Tibial nerve (tissue), 4 donors: ENCODE measurements around the gene LRRC3C. TPM values are rescaled to one million over a fixed set of nuclear protein-coding genes. Genes with fewer than 3 reads are reported as not detected.

ENCODE experiments used
- DNase-seq, 2 donors: peaks; one replicate each; pipeline ENCODE4 v3.0.0-alpha.2; 2019; ENCODE audit warnings: low spot score in 2 of 2
- H3K27ac ChIP-seq, 4 donors: fragments of 200-600 bp; sonication (generic) in 3 of 4; one replicate each; pipeline ENCODE4 v1.5.1; 2017 to 2019; ENCODE audit warnings: mild to moderate bottlenecking in 1 of 4
- H3K27me3 ChIP-seq, 2 donors: fragments of 200-600 bp; sonication (generic) in 1 of 2; one replicate each; pipeline versions ENCODE4 v1.5.1 to v1.6.0; 2017 to 2019
- H3K36me3 ChIP-seq, 3 donors: fragments of 200-600 bp; sonication (generic); one replicate each; pipeline ENCODE4 v1.5.1; 2018 to 2019
- H3K4me1 ChIP-seq, 4 donors: fragments of 200-600 bp; sonication (generic) in 3 of 4; one replicate each; pipeline ENCODE4 v1.5.1; 2017 to 2019
- H3K4me3 ChIP-seq, 4 donors: fragments of 200-600 bp; sonication (generic) in 3 of 4; one replicate each; pipeline ENCODE4 v1.5.1; 2017 to 2019; ENCODE audit warnings: mild to moderate bottlenecking in 1 of 4, moderate library complexity in 1 of 4
- H3K9me3 ChIP-seq, 4 donors: fragments of 200-600 bp; sonication (generic) in 3 of 4; one replicate each; pipeline ENCODE4 v1.5.1; 2017 to 2019
- EP300 ChIP-seq, 2 donors: sonication (generic); formaldehyde crosslinking; IDR thresholded peaks; one replicate each; pipeline ENCODE4 v1.6.1; 2017; ENCODE audit warnings: antibody characterized with exemption in 2 of 2, mild to moderate bottlenecking in 1 of 2
- POLR2A ChIP-seq, 2 donors: fragments of 450-650 bp; IDR thresholded peaks; one replicate each; pipeline ENCODE4 v1.6.1; 2017; ENCODE audit warnings: antibody characterized with exemption in 2 of 2, mild to moderate bottlenecking in 2 of 2, moderate library complexity in 2 of 2
- WGBS, 2 donors: methylation state at CpG; one replicate each; pipeline ENCODE4 v1.1.5; 2018; 5-methylcytosine and 5-hydroxymethylcytosine counted together
- total RNA-seq, 4 donors: library from RNA; depleted of rRNA; stranded (reverse); fragments of >200 nt; gene quantifications; one replicate each; pipeline ENCODE4 v1.1.0, GENCODE V29; 2016
- TF ChIP-seq, protein P1 (sequence below), 5 experiments: fragments of 200-600 bp in 3 of 5; fragments of 450-650 bp in 2 of 5; sonication (generic) in 3 of 5; IDR thresholded peaks; one replicate each; pipeline ENCODE4 v1.5.1; 2016 to 2019; ENCODE audit warnings: antibody characterized with exemption in 5 of 5, mild to moderate bottlenecking in 3 of 5, moderate library complexity in 2 of 5

The LRRC3C gene
- total RNA-seq, 4 donors from 2014 or later = not detected

DNA sequence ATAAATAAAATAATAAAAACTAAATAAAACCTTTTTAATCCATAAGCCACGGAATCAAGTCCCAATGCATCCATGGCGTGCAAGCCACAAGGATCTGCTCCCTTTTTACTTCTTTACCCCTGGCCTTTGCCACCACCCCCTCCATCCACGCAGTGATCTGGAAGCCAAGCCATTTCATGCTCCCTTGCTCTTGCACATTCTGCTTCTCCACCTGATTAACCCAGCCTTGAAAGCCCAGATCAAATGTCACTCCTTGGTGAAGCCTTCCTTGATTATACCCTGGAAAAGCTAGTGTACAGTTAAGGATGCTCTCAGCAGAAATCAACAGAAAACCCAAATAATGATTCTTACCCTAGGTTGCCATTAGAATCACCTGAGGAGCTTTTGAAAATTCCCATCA is 9.9 kb downstream of the LRRC3C start:
- 89 to 94% methylated on average over 3 of the region's 3 CpGs for WGBS, 2 donors
- no peaks in the 10 kb centered on the region for H3K4me1 ChIP-seq
- H3K9me3 ChIP-seq = no peaks in the 10 kb centered on the region
- TF ChIP-seq, protein P1, sequence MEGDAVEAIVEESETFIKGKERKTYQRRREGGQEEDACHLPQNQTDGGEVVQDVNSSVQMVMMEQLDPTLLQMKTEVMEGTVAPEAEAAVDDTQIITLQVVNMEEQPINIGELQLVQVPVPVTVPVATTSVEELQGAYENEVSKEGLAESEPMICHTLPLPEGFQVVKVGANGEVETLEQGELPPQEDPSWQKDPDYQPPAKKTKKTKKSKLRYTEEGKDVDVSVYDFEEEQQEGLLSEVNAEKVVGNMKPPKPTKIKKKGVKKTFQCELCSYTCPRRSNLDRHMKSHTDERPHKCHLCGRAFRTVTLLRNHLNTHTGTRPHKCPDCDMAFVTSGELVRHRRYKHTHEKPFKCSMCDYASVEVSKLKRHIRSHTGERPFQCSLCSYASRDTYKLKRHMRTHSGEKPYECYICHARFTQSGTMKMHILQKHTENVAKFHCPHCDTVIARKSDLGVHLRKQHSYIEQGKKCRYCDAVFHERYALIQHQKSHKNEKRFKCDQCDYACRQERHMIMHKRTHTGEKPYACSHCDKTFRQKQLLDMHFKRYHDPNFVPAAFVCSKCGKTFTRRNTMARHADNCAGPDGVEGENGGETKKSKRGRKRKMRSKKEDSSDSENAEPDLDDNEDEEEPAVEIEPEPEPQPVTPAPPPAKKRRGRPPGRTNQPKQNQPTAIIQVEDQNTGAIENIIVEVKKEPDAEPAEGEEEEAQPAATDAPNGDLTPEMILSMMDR (IDR thresholded peaks at IDR 0.05) = no peak
- no peak for DNase-seq
- H3K4me3 ChIP-seq = no peak overlapping the region
- no peak overlapping the region for H3K27ac ChIP-seq
- H3K36me3 ChIP-seq = no peaks in the 10 kb centered on the region
- H3K27me3 ChIP-seq = no peaks in the 10 kb centered on the region

- Histone ChIP-seq H3K27me3 (no peaks in the 10 kb centered on the region), H3K9me3 (no peaks in the 10 kb centered on the region), H3K4me3 (no peak overlapping the region), H3K36me3 (no peaks in the 10 kb centered on the region), H3K27ac (no peak overlapping the region), H3K4me1 (no peaks in the 10 kb centered on the region)
- TF ChIP-seq, protein P1 (IDR thresholded peaks at IDR 0.05) = no peak
- no peak for TF ChIP-seq EP300 (IDR thresholded peaks at IDR 0.05)
- no peak for TF ChIP-seq POLR2A (IDR thresholded peaks at IDR 0.05)
- 57 to 60% methylated on average over 8 of the region's 8 CpGs for WGBS, 2 donors
- DNase-seq = no peak
Observed at GRCh38 chr17:39938140-39938869, 10.8 kb downstream of the LRRC3C start.

GRCh38 chr17:39939106-39939505 is 11.6 kb downstream of the LRRC3C start:
- no peaks in the 10 kb centered on the region for H3K27me3 ChIP-seq
- 79 to 80% methylated on average over 3 of the region's 3 CpGs for WGBS, 2 donors
- TF ChIP-seq, protein P1 (IDR thresholded peaks at IDR 0.05) = no peak
- TF ChIP-seq EP300 (IDR thresholded peaks at IDR 0.05) = no peak
- no peak for TF ChIP-seq POLR2A (IDR thresholded peaks at IDR 0.05)

GRCh38 chr17:39939588-39940419 is 12.3 kb downstream of the LRRC3C start:
- TF ChIP-seq, protein P1 (IDR thresholded peaks at IDR 0.05) = peak in 2 of 5 experiments; percentile 4 to 11
- TF ChIP-seq EP300 (IDR thresholded peaks at IDR 0.05) (no peak), POLR2A (IDR thresholded peaks at IDR 0.05) (no peak)
- H3K36me3 ChIP-seq = no peaks in the 10 kb centered on the region
- no peak overlapping the region for H3K4me3 ChIP-seq
- H3K27ac ChIP-seq = no peak overlapping the region
- WGBS, 2 donors = 45 to 50% methylated on average over 6 of the region's 6 CpGs
- H3K27me3 ChIP-seq = no peaks in the 10 kb centered on the region
- H3K9me3 ChIP-seq = no peaks in the 10 kb centered on the region
- no peaks in the 10 kb centered on the region for H3K4me1 ChIP-seq
- DNase-seq = no peak

More at GRCh38 chr17:39939106-39939505, 11.6 kb downstream of the LRRC3C start:
- DNase-seq = no peak
- Histone ChIP-seq H3K4me3 (no peak overlapping the region), H3K27ac (no peak overlapping the region), H3K36me3 (no peaks in the 10 kb centered on the region), H3K4me1 (no peaks in the 10 kb centered on the region), H3K9me3 (no peaks in the 10 kb centered on the region)
